Large intestine (tissue), 3 donors: ENCODE results near the gene ONECUT2. TPM values are rescaled to one million over a fixed set of nuclear protein-coding genes. Genes with fewer than 3 reads are reported as not detected.

Experiments
- DNase-seq, 2 donors: peaks; one replicate each; pipeline versions ENCODE4 v3.0.0 to v3.0.0-alpha.2; 2013
- H3K27ac ChIP-seq: one replicate; pipeline ENCODE4 v1.5.1; 2013; ENCODE audit warnings: low read length
- H3K27me3 ChIP-seq: 2 replicates; pipeline ENCODE4 v1.6.1; 2013; ENCODE audit warnings: low read length; ENCODE audit not compliant: control insufficient read depth, insufficient read depth
- H3K36me3 ChIP-seq: 2 replicates; pipeline ENCODE4 v1.6.1; 2013; ENCODE audit warnings: low read length; ENCODE audit not compliant: control insufficient read depth, insufficient read depth
- H3K4me1 ChIP-seq: one replicate; pipeline ENCODE4 v1.6.1; 2013; ENCODE audit warnings: low read length; ENCODE audit not compliant: control insufficient read depth, insufficient read depth
- H3K4me3 ChIP-seq: one replicate; pipeline ENCODE4 v1.5.1; 2013; ENCODE audit warnings: low read length
- H3K9me3 ChIP-seq: one replicate; pipeline ENCODE4 v1.6.1; 2013; ENCODE audit warnings: mild to moderate bottlenecking, low read depth, low read length, moderate library complexity; ENCODE audit not compliant: control insufficient read depth
- WGBS: methylation state at CpG from one replicate; pipeline ENCODE4 v1.1.5; 2013; ENCODE audit warnings: low lambda C conversion rate; ENCODE audit not compliant: insufficient coverage; 5-methylcytosine and 5-hydroxymethylcytosine counted together
- polyA plus RNA-seq: library from polyadenylated mRNA; unstranded; fragments of 120-200 nt; gene quantifications from one replicate; pipeline ENCODE4 v1.2.1, GENCODE V29; 2013

Gene ONECUT2
- polyA plus RNA-seq, 1 donor = 16.1 TPM

GRCh38 chr18:57437766-57438671, 2.8 kb downstream of the ONECUT2 start:
- peak; percentile 49 to 82 for DNase-seq
- Histone ChIP-seq H3K4me3 (peak overlapping the region; percentile 30), H3K9me3 (peaks cover 33% of the 10 kb centered on the region), H3K27ac (no peak overlapping the region), H3K4me1 (peaks cover 35% of the 10 kb centered on the region), H3K27me3 (peaks cover 92% of the 10 kb centered on the region), H3K36me3 (no peaks in the 10 kb centered on the region)
- WGBS = no CpG with 5 or more reads among the region's 72 CpGs

GRCh38 chr18:57438743-57439608, 3.8 kb downstream of the ONECUT2 start:
- peaks cover 38% of the 10 kb centered on the region for H3K4me1 ChIP-seq
- peak in 1 of 2 donors; percentile 65 for DNase-seq
- H3K27me3 ChIP-seq = peaks cover 91% of the 10 kb centered on the region
- H3K9me3 ChIP-seq = peaks cover 33% of the 10 kb centered on the region
- no CpG with 5 or more reads among the region's 31 CpGs for WGBS
- no peak overlapping the region for H3K27ac ChIP-seq
- H3K36me3 ChIP-seq = no peaks in the 10 kb centered on the region
- H3K4me3 ChIP-seq = no peak overlapping the region

GRCh38 chr18:57439609-57439968, 4.4 kb downstream of the ONECUT2 start:
- Histone ChIP-seq H3K9me3 (peaks cover 33% of the 10 kb centered on the region), H3K4me3 (no peak overlapping the region), H3K27ac (no peak overlapping the region), H3K4me1 (peaks cover 33% of the 10 kb centered on the region), H3K27me3 (peaks cover 90% of the 10 kb centered on the region), H3K36me3 (no peaks in the 10 kb centered on the region)
- DNase-seq = no peak
- no CpG with 5 or more reads among the region's 26 CpGs for WGBS

GRCh38 chr18:57439985-57440330, 4.8 kb downstream of the ONECUT2 start:
- Histone ChIP-seq H3K36me3 (no peaks in the 10 kb centered on the region), H3K27ac (no peak overlapping the region), H3K9me3 (peaks cover 33% of the 10 kb centered on the region), H3K27me3 (peaks cover 86% of the 10 kb centered on the region), H3K4me1 (peaks cover 33% of the 10 kb centered on the region), H3K4me3 (no peak overlapping the region)
- no CpG with 5 or more reads among the region's 17 CpGs for WGBS
- DNase-seq = no peak

- no CpG with 5 or more reads among the region's 60 CpGs for WGBS
- no peak for DNase-seq
Measured at GRCh38 chr18:57440331-57441070, 5.3 kb downstream of the ONECUT2 start.

GRCh38 chr18:57441071-57441794, 6.1 kb downstream of the ONECUT2 start:
- Histone ChIP-seq H3K36me3 (no peaks in the 10 kb centered on the region), H3K4me1 (peaks cover 40% of the 10 kb centered on the region), H3K27me3 (peaks cover 84% of the 10 kb centered on the region), H3K4me3 (no peak overlapping the region), H3K9me3 (peaks cover 30% of the 10 kb centered on the region), H3K27ac (no peak overlapping the region)
- 20% methylated on average over 1 of the region's 54 CpGs for WGBS
- DNase-seq = no peak

More at GRCh38 chr18:57440331-57441070, 5.3 kb downstream of the ONECUT2 start:
- H3K4me1 ChIP-seq = peaks cover 33% of the 10 kb centered on the region
- H3K27ac ChIP-seq = no peak overlapping the region
- H3K9me3 ChIP-seq = peaks cover 33% of the 10 kb centered on the region
- peaks cover 85% of the 10 kb centered on the region for H3K27me3 ChIP-seq
- no peaks in the 10 kb centered on the region for H3K36me3 ChIP-seq
- H3K4me3 ChIP-seq = no peak overlapping the region

- Histone ChIP-seq H3K4me1 (peaks cover 24% of the 10 kb centered on the region), H3K9me3 (peaks cover 17% of the 10 kb centered on the region), H3K36me3 (no peaks in the 10 kb centered on the region), H3K27me3 (peaks cover 64% of the 10 kb centered on the region), H3K4me3 (no peak overlapping the region), H3K27ac (no peak overlapping the region)
- no CpG with 5 or more reads among the region's 1 CpG for WGBS
- no peak for DNase-seq
Measured at GRCh38 chr18:57443247-57443646, 8.1 kb downstream of the ONECUT2 start.

- Histone ChIP-seq H3K4me3 (no peak overlapping the region), H3K27me3 (peaks cover 59% of the 10 kb centered on the region), H3K9me3 (peaks cover 15% of the 10 kb centered on the region), H3K27ac (no peak overlapping the region), H3K36me3 (no peaks in the 10 kb centered on the region), H3K4me1 (peaks cover 23% of the 10 kb centered on the region)
- no CpG with 5 or more reads among the region's 3 CpGs for WGBS
- DNase-seq = peak in 1 of 2 donors; percentile 40
Measured at GRCh38 chr18:57443702-57444101, 8.5 kb downstream of the ONECUT2 start.

GRCh38 chr18:57444301-57444759, 9.2 kb downstream of the ONECUT2 start:
- peak in 1 of 2 donors; percentile 14 for DNase-seq
- no CpG with 5 or more reads among the region's 3 CpGs for WGBS
- Histone ChIP-seq H3K4me1 (peaks cover 16% of the 10 kb centered on the region), H3K9me3 (peaks cover 15% of the 10 kb centered on the region), H3K27me3 (peaks cover 53% of the 10 kb centered on the region), H3K27ac (no peak overlapping the region), H3K4me3 (no peak overlapping the region), H3K36me3 (no peaks in the 10 kb centered on the region)
